ENCODE data around the gene PROSER2. TPM values are rescaled to one million over a fixed set of nuclear protein-coding genes. Genes with fewer than 3 reads are reported as not detected.
A peak's percentile ranks its signal among the peaks of the same experiment; 100 is the strongest.

The PROSER2 gene
- total RNA-seq, 1 donor from 2014 or later, result 7.1 TPM

DNA sequence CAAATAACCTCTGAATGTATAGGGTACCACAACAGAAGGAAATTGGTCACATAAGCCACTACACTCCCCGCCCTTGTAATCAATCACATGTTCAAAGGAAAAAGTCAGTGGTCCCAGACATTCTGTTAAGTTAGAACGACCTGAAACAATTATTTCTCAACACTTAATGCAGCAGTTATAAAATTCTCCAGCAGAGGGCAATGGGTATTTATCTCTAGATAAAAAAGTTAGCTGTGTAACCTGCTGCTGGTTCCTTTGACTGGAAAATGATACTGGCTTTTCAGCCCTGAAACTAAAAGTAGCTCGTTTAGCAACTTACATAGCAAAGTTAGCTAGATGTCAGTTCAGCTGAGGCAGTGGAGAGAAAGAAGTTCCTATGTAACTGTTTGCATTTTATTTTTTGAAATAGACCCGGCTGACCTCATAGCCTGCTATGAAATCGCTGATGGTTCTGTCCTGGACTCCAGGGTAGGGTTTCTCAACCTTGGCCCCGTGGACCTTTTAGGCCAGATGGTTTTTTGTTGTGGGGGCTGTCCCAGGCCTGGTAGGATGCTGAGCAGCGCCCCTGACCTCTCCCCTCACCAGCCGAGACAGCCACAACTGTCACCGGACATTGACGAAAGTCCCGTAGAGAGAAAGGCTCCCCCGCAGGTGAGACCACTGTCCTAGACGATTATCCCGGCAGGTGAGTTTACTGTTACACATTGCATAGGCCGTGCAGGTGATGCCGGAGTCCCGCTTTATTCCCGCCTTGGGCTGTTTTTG, 40.2 kb upstream of the PROSER2 start:
- H3K4me1 Mint-ChIP-seq (ENCODE audit: unreplicated experiment), result peaks cover 3% of the 10 kb centered on the region
- H3K27me3 Mint-ChIP-seq (ENCODE audit: unreplicated experiment), result peaks cover 24% of the 10 kb centered on the region
- H3K36me3 Mint-ChIP-seq (ENCODE audit: unreplicated experiment), result no peaks in the 10 kb centered on the region
- TF ChIP-seq CTCF (IDR thresholded peaks at IDR 0.05), result peak; percentile 78
- H3K9me3 Mint-ChIP-seq (ENCODE audit: unreplicated experiment), result no peaks in the 10 kb centered on the region
- DNase-seq (ENCODE audit: extremely low spot score, unreplicated experiment), result no peak
- no peak overlapping the region for H3K4me3 Mint-ChIP-seq (ENCODE audit: unreplicated experiment)
- H3K27ac Mint-ChIP-seq (ENCODE audit: unreplicated experiment), result no peak overlapping the region

GRCh38 chr10:11783558-11783865, 39.6 kb upstream of the PROSER2 start:
- H3K36me3 Mint-ChIP-seq (ENCODE audit: unreplicated experiment), result no peaks in the 10 kb centered on the region
- H3K27ac Mint-ChIP-seq (ENCODE audit: unreplicated experiment), result no peak overlapping the region
- H3K27me3 Mint-ChIP-seq (ENCODE audit: unreplicated experiment), result peaks cover 24% of the 10 kb centered on the region
- no peaks in the 10 kb centered on the region for H3K9me3 Mint-ChIP-seq (ENCODE audit: unreplicated experiment)
- peaks cover 5% of the 10 kb centered on the region for H3K4me1 Mint-ChIP-seq (ENCODE audit: unreplicated experiment)
- no peak for DNase-seq (ENCODE audit: extremely low spot score, unreplicated experiment)
- no peak for TF ChIP-seq CTCF (IDR thresholded peaks at IDR 0.05)
- H3K4me3 Mint-ChIP-seq (ENCODE audit: unreplicated experiment), result no peak overlapping the region

- peaks cover 21% of the 10 kb centered on the region for H3K27me3 Mint-ChIP-seq (ENCODE audit: unreplicated experiment)
- H3K9me3 Mint-ChIP-seq (ENCODE audit: unreplicated experiment), result no peaks in the 10 kb centered on the region
These were observed 35.8 kb upstream of the PROSER2 start for GRCh38 chr10:11787374-11787773.

DNA sequence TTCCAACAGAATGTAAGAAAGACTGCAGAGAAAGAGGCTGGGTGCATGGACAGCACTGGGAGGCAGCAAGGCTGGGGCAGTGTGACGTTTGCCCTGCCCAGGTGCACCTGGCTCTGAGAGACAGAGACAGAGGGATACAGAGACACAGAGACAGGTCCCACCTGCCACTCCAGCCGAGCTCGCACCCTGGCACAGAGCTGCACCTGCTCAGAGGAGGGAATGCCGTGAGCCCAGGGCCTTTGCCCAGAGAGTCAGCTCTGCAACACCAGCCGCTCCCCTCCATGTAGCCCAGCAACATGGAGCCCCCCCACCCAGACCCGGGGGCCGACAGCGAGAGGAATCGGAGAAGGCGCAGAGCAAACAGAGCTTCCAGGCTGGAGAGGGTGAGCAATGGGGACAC, 35.3 kb upstream of the PROSER2 start:
- H3K27ac Mint-ChIP-seq (ENCODE audit: unreplicated experiment), result no peak overlapping the region

More at GRCh38 chr10:11787374-11787773, 35.8 kb upstream of the PROSER2 start:
- peaks cover 18% of the 10 kb centered on the region for H3K4me1 Mint-ChIP-seq (ENCODE audit: unreplicated experiment)
- no peak for DNase-seq (ENCODE audit: extremely low spot score, unreplicated experiment)
- no peak overlapping the region for H3K27ac Mint-ChIP-seq (ENCODE audit: unreplicated experiment)
- TF ChIP-seq CTCF (IDR thresholded peaks at IDR 0.05), result no peak
- no peaks in the 10 kb centered on the region for H3K36me3 Mint-ChIP-seq (ENCODE audit: unreplicated experiment)
- H3K4me3 Mint-ChIP-seq (ENCODE audit: unreplicated experiment), result no peak overlapping the region

More for the DNA sequence above, 35.3 kb upstream of the PROSER2 start:
- TF ChIP-seq CTCF (IDR thresholded peaks at IDR 0.05), result no peak
- Mint-ChIP-seq H3K36me3 (ENCODE audit: unreplicated experiment) (no peaks in the 10 kb centered on the region), H3K4me1 (ENCODE audit: unreplicated experiment) (peaks cover 16% of the 10 kb centered on the region), H3K27me3 (ENCODE audit: unreplicated experiment) (peaks cover 22% of the 10 kb centered on the region), H3K9me3 (ENCODE audit: unreplicated experiment) (no peaks in the 10 kb centered on the region), H3K4me3 (ENCODE audit: unreplicated experiment) (no peak overlapping the region)
- no peak for DNase-seq (ENCODE audit: extremely low spot score, unreplicated experiment)

Measured in osteocyte (in vitro differentiated cells).